ENCODE measurements around the gene KIF1A.

KIF1A gene

DNA sequence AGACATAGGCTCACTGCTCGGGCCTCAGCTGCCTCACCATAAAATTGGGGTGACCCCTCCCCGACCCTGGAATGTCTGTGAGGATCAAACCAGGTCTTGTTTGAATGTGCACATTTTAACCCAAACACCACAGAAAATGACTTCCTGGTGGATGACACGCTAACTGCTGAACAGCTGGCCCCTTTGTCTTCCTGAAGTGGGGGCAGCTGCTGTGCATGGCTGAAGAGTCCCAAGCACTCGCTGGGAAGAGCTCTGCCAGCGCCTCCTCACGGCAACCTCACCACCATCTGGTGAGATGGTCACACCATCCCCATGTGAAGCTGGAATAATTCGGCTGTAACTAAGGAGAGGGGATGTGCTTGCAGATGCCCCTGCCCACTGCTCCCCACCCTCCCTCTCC, 94.3 kb downstream of the KIF1A start:
- DNase-seq (ENCODE audit: low read depth): no peak
- no peak overlapping the region for H3K4me3 ChIP-seq (ENCODE audit: low read depth, low read length)

DNA sequence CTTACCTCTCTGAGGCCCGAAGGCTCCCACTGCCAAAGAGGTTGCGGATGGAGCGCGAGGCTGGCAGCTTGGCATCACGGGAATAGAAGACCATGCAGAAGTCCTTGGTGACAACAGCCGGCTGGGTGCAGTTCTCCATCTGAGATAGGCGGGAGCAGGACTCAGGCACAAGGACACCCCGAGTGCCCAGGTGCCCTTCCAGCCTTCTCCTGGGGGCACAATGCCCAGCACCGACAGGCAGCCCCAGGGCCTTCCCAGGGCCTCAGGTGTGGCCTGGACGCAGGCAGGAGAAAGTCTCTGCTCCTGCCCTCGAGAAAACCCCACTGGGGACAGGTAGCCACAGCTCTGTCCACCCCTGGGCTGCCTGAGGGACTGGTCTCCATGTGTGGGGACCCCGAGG, 94.8 kb downstream of the KIF1A start:
- DNase-seq (ENCODE audit: low read depth): no peak
- no peak overlapping the region for H3K4me3 ChIP-seq (ENCODE audit: low read depth, low read length)

DNA sequence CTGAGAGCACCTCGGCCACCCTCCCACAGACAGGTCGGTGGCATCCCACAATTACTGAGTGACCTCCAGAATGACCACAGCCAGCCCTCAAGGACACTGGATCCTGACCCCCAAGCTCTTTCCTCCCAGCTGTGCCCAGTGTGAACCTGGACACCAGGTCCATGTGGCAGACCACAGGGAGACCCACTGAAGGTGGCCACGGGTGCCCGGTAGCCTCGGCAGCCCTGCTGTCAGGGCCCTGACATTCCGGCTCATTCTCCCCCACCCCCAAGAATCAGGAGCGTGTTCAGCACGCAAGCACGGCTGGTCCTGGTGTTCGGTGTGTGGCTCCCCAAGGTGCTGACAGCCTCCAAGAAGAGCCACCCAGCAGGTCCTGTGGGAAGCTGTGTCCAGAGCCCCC, 95.6 kb downstream of the KIF1A start:
- H3K4me3 ChIP-seq (ENCODE audit: low read depth, low read length): no peak overlapping the region
- DNase-seq (ENCODE audit: low read depth): no peak

DNA sequence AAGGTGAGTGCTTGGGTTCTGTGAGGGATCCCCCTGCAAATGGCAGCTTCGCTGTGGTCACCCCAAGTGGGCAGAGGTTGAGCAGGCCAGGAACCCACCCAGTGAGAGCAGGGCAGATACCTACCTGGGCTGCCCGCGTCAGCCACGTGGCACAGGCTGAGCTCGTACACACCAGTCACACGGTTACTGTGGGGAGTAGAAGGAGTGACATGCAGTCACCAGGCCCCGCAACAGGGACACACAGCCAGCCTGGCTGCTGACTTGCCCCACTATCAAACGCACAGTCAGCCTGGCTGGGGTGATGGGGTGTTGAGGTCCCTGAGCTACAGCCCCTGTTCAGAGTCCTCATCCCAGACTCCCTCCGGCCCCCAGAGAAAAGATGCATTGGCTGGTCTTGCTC, 96.2 kb downstream of the KIF1A start:
- no peak overlapping the region for H3K4me3 ChIP-seq (ENCODE audit: low read depth, low read length)
- no peak for DNase-seq (ENCODE audit: low read depth)

DNA sequence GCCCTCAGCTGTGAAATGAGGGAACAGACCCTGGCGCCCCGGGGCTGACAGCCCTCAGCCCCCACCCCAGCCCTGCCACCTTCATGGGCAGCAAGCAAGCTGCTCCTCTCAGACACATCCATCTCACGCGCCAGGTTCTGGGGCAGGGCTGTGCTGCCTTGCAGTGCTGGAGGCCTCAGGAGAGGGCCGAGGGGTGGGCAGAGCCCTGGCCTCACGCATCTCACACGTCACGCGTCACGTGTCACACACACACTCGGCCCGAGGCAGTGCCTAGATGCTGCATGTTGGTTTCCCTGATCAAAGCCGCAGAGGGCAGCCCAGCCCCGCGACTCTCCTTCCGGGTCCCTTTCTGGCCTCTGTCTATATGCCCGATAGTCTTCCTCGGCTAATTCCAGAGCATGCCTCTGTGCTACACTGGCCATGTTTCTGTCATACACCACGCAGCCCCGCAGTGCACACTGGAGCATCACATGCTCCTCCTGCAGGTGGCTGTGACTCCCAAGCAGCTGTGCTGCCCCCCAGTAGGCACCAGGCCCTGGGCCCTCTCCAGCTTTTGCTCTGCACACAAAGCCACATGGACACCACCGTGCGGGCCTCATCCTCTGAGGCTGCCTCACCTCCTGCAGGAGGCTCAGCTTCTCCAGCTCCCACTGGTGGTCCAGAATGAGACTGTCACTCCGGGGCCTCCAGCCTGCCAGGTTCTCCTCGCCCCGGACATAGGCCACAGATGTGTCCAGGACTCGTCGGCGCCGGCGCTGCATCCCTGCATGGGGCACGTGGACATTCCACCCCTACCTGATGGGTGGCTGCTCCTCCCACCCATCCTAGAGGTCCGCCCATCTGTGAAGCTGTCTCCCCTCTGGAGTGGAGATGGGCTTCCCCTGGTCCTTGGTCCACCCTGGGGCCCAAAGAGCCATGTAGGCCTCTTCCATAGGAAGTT, 97.0 kb downstream of the KIF1A start:
- DNase-seq (ENCODE audit: low read depth): no peak
- H3K4me3 ChIP-seq (ENCODE audit: low read depth, low read length): no peak overlapping the region

DNA sequence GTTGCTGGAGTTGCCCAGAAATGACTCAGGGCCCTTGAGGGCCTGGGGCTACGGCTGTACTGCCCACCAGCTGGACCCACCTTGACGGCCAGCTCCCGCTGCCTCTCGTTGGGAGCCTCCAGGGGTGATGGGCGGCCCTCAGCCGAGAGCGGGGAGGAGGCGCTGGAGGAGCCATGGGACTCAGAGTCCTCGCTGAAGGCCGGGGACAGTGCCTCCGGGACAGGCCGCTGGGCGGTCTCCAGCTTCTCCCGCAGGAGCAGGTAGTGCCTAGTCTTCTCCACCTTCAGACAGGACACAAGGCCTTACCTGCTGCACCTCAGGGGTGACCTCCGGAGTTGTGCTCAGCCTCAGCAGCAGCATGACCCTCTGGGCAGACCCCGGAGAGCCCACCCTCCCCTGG, 97.6 kb downstream of the KIF1A start:
- DNase-seq (ENCODE audit: low read depth): no peak
- H3K4me3 ChIP-seq (ENCODE audit: low read depth, low read length): no peak overlapping the region

DNA sequence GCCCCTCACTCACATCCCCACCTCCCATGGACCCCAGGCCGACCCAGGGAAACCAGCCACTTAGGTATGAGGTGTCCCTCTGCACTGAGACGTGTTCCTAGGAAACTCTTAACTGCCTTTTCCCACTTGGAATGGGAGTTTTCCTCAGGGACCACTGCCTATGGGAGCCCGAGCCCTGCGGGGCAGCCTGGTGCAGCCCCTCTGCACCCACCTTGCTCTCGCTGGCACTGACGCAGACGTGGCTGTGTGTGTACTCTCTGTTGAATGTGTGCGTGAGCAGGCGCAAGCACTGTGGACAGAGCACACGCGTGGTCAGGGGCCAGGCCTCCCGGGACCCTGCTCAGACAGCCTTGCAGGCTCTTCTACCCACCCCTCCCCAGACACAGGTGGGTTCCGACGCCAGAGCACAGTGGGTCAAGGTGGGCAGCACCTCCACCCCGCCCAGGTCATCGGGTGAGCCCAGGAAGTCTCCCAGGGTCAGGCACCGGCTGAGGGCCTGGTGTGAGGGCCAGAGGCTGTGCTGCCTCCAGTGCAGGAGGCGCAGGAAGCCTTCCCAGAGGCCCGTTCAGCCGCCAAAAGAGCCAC, 98.3 kb downstream of the KIF1A start:
- no peak for DNase-seq (ENCODE audit: low read depth)
- H3K4me3 ChIP-seq (ENCODE audit: low read depth, low read length): no peak overlapping the region

DNA sequence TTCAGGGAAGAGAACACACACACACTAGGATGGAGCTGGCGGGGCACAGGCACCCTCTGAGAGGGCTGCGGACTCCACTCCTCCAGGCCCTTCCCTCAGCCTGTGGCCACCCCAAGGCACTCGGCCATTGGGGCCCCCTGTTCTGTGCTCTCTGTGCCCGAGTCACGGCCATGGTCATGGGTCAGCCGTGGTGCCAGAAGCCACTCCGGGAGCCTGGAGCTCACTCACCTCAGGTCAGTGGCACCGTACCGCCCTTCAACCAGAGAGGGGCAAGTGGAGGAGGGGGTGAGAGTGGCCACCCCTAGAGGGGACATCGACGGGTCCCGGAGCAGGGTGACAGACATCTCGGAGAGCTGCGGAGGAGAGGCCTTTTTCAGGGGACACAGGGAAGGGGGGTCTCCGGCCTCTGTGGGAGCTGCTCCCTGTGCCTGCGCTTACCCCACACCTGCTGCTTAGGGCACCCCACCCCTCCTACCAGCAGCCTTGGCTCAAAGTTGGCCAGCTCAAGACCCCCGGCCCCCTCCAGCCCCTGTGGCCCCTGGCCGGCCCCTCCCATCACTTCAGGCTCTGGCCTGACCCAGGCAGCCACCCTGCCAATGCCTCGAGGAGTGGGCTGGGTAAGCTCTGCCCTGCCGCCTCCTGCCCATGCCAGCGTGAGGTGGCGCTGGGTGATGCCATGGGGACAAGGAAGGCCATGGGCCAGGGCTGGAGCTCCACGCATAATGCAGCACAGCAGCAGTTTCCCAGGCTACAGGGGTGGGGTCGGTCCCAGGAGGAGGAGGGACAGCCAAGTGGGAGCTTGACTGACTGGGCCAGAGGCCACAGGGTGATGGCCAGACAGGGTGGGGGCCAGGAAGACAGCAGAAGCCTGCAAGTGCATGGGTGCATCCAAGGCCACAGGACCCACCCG, 99.1 kb downstream of the KIF1A start:
- H3K4me3 ChIP-seq (ENCODE audit: low read depth, low read length): no peak overlapping the region
- DNase-seq (ENCODE audit: low read depth): no peak

DNA sequence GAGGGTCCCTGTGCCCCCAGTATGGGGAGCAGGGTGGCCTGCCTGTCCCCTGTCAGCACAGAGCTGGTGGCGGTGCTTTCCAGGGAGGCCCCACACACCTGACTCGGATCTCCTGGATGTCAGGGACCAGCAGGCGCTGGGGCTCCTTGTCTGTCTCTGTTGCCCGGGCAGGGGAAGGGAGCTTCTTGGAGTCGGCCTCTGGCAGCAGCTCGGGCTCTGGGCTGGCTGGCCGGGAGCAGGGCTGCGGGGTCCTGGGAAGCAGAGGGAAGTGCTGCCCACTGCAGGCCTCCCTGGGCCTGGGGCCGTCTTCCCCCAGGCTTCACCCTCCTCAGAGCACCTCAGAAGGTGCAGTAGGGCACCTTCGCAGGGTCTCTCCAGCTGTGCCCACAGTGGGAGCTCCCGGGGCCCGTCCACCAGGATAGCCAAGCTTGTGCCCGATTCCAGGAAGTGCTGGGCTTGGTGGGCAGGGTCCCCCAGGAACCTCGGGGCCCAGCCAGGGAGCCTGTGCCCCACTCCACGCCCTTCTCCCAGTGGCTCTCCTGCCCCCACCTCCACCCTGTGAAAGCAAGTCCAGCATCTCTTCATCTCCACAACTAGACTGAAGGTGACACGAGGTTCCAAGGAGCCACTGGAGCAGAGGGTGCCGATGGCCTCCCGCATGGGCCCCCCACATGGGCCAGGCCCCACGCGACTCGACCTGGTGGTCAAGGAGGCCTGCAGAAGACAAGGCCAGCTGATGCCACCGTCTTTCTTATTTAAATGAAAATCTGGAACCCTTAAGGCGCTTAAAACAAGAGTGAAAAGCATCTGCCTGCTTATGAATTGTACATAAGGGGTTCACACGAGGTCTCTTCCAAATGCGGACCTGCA, 100.1 kb downstream of the KIF1A start:
- DNase-seq (ENCODE audit: low read depth): no peak
- H3K4me3 ChIP-seq (ENCODE audit: low read depth, low read length): no peak overlapping the region

DNA sequence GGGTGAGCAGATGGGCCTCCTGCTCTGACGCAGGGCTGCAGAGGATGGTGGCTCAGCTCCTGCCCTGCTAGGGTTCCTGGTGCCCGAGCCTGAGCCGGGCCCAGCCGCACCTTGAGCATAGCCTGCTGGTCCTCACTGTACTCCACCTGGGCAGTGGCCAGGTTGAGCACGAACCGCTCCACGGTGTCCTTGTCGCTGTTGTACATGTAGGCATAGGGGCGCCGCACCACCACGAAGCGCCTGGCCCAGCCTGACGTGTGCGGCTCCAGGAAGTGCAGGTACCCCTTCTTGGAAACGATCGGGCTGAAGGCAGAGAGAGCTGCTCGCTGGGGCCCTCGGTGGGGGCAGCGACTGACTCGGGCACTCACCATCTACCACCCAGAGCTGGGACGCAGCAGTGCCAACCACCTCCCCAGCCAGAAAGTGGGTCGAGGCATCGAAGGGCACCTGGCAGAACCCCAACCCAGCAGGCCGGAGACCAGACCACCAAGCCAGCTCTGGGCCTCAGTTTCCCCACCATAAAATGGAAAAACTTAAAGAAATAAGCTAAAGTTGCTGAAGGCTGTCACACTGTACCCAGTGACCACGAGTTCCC, 101.0 kb downstream of the KIF1A start:
- DNase-seq (ENCODE audit: low read depth): no peak
- H3K4me3 ChIP-seq (ENCODE audit: low read depth, low read length): no peak overlapping the region

DNA sequence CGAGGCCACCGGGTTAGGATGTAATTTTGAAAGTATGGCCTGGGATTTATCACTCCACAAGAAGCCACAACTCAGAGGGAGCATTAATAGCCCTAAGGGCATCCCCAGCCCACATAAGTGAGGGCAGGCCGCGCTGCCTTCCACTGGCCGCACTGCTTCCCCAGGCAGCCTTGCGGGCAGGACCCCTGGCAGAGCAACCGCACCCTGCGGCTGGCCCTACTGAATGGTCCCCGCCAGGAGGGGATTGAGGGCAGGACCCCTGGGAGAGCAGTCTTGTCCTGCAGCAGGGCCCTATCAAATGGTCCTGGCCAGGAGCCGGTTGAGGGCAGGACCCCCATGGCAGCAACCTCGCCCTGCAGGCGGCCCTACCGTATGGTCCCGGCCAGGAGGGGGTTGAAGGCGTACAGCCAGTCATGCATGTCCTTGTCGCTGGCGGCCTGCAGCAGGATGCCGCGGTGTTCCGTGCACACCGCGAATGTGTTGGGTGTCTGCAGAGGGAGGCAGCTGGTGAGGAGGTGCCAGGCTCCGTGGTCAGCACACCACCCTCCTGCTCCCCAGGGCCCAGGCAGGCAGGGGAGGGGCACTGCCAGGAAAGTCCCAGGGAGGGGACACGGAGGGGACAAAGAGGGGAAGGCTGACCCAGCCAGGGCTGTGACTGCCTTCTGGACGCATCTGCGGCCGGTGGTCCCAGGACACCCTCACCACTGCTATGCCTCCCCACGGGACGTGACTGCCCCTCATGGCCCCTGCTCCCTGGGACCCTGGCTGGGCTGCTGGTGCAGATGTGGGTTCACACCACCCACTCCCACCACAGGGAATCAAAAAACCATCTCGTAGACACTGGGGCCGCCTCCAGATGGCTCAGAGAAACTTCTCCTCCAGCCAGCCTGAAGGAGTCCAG, 102.1 kb downstream of the KIF1A start:
- no peak overlapping the region for H3K4me3 ChIP-seq (ENCODE audit: low read depth, low read length)
- no peak for DNase-seq (ENCODE audit: low read depth)

DNA sequence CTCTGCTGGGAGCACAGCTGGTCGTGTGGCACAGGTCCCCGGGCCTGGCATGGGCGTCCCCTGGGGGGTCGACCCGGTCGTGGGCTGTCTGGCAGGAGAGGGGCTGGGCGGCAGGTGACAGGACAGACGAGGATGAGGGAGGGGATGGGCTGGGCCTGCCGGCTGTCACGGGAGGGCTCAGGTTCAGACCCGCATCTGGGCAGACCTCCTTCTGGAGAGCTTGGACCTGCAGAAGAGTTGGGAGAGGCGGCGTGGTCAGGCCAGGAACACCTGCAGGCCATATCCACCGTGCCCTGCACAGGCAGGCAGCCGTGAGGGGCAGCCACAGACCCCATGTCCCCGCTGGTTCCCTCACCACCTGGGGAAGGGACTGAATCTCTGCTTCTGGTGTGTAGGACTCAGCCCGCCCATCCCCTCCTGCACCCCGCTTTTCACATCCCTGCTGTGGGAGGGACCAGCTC, 102.8 kb downstream of the KIF1A start:
- no peak overlapping the region for H3K4me3 ChIP-seq (ENCODE audit: low read depth, low read length)
- DNase-seq (ENCODE audit: low read depth): no peak

DNA sequence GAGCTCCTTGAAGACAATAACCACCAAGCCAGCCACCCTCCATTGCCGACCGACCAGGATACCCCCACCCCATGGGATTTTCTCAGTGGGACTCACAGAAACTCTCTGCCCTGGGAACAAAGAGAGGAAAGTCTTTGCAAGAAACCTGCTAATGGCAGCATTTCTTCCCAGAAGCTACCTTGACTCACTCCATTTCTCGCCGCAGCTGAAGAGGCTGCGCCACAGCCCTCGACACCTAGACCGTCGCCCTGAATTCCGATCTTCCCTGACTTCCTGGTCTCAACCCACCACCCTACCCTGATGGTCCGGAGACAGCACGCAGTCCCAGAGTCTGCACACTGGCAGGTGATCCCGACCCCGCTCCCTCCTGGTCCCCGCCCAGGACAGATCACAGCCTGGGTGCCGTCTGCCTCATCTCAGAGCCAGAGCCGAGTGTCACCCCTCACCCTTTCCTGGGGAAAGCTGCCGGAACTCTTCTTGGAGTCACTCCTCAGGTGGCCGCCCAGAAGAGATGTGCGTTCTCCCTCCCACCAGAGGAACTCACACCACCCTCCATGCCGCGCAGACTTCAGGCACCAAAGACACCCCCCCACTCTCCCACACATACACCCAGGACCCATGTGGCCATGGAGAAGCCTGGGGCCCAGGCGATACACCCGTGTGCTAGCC, 103.8 kb downstream of the KIF1A start:
- no peak overlapping the region for H3K4me3 ChIP-seq (ENCODE audit: low read depth, low read length)
- no peak for DNase-seq (ENCODE audit: low read depth)

DNA sequence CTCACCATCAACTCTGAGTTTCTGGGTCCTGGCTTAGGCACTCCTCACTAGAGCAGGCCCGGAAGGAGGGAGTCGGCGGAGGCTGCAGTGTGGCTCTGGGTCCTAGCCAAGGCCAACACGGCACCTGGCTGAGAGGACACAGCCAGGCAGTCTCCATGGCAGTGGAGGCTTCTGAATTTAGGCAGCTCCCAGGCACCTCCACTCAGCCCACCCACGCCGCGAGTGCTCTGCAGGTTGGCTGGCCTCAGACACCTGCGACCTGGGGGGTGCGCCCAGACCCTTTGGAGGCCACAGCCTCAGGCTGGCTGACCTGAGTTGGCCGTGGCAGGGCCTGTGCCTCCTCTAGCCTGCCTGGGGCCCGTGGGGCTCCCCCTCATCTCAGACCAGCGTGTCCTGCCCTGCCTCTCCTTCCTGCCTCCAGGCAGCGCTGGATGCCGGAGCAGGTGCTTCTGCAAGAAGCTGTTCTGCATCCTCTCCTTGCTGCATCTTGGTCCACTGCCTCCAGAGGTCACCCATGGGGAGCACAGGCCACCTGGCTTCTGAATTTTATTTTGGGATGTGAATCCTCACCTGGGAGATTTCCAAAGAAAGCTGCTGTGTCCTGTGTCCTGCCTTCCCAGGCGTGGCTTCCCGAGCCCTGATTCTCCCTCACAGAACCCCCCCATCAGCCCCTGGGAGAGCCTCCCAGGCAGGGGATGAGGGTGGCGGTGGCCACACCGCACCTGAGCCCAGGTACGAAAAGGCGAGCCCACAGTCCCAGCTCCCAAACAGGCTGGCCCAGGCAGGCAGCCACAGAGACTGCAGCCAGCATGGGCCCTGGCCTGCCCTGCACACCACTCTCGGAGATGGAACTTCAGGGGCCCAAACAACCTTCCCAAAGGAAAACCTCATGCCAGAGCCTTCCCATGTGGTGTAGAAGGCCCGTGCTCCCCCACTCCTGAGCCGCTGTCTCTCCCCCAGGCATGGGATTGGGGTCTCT, 105.0 kb downstream of the KIF1A start:
- no peak overlapping the region for H3K4me3 ChIP-seq (ENCODE audit: low read depth, low read length)
- DNase-seq (ENCODE audit: low read depth): no peak

DNA sequence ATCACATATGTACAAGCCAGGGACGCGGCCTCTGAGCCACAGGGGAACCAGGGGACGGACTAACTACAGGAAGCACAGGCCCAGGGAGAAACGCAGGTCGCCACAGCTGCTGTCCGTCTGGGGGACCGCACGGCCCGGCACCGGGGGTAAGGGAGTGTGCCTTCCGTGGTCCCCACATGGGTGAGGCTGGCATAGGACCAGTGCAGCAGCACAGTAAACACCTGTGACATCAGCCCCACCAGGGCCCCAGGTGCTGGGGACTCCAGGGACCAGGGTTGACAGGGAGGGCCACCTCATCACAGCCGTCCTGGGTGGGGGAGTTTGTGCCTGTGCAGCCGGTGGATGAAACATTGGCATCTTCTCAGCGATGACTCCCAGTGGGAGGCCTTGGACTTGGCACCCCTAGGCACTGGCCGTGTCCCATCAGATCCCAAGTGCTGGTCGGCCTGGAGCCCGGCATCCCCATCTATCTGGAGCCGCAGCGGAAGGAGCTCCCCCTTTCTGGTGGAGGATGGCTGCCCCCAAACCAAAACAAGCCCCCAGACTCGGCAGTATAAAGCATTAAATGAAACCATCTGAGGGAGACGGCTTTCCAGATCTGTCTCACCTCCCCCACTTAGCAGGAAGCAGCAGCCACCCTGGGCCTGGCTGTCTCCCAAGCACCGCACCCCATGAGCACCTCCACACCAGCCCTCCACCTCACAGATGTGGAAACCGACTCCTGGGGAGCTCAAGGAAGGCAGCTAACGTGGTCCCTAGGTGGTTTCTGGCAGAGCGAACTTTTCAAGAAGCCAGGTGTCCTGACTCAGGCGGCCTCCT, 105.9 kb downstream of the KIF1A start:
- no peak overlapping the region for H3K4me3 ChIP-seq (ENCODE audit: low read depth, low read length)
- no peak for DNase-seq (ENCODE audit: low read depth)

All from skeletal muscle cell (primary cell).